Measurements from ENCODE around the gene TEC.
"Not testable (repeated sequence)": the region's sequence is repeated elsewhere in the genome, so short reads cannot be mapped to it uniquely, and the experiment has no call there.

The TEC gene

DNA sequence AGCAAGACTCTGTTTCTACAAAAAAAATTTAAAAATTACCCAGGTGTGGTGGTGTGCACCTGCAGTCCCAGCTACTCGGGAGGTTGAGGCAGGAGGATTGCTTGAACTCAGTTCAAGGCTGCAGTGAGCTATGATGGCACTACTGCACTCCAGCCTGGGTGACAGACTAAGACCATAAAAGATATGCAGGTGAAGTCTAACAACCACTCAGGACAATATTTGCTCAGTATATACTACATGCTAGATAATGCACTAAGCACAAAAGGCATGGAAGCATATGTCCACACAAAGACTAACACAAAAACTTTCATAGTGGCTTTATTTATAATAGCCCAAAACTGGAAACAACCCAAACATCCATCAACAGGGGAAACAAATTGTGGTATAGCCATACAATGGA is 77.9 kb downstream of the TEC start:
- H3K4me3 ChIP-seq (replicated peaks; ENCODE audit: low read depth, low read length) = no peak overlapping the region
- TF ChIP-seq, protein P1, sequence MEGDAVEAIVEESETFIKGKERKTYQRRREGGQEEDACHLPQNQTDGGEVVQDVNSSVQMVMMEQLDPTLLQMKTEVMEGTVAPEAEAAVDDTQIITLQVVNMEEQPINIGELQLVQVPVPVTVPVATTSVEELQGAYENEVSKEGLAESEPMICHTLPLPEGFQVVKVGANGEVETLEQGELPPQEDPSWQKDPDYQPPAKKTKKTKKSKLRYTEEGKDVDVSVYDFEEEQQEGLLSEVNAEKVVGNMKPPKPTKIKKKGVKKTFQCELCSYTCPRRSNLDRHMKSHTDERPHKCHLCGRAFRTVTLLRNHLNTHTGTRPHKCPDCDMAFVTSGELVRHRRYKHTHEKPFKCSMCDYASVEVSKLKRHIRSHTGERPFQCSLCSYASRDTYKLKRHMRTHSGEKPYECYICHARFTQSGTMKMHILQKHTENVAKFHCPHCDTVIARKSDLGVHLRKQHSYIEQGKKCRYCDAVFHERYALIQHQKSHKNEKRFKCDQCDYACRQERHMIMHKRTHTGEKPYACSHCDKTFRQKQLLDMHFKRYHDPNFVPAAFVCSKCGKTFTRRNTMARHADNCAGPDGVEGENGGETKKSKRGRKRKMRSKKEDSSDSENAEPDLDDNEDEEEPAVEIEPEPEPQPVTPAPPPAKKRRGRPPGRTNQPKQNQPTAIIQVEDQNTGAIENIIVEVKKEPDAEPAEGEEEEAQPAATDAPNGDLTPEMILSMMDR (IDR thresholded peaks at IDR 0.05; ENCODE audit: low read length, missing control alignments) = no peak
- no peak for DNase-seq (ENCODE audit: low read depth)

GRCh38 chr4:48190839-48191238 is 78.8 kb downstream of the TEC start:
- DNase-seq (ENCODE audit: low read depth) = no peak

DNA sequence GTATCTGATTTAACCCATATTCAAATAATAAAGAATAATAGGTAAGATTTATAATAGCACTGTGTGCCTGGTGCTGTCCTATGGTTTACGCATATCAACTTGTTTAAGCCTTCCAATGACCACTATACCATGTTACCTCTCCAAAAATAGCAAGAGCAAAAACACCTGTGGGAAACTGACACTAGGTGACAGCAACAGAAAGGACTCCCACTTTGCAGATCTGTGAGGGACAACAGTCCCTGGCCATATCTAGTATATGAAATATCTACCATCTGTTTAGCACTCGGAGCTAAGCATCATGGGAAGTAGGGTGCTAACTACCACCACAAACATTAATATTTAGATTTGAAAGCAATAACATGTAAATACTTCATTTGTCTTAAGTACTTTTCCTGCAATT is 79.9 kb downstream of the TEC start:
- no peak for DNase-seq (ENCODE audit: low read depth)
- TF ChIP-seq, protein P1 (IDR thresholded peaks at IDR 0.05; ENCODE audit: low read length, missing control alignments) = no peak
- no peak overlapping the region for H3K4me3 ChIP-seq (replicated peaks; ENCODE audit: low read depth, low read length)

More at GRCh38 chr4:48190839-48191238, 78.8 kb downstream of the TEC start:
- no peak overlapping the region for H3K4me3 ChIP-seq (replicated peaks; ENCODE audit: low read depth, low read length)
- TF ChIP-seq, protein P1 (IDR thresholded peaks at IDR 0.05; ENCODE audit: low read length, missing control alignments) = no peak

DNA sequence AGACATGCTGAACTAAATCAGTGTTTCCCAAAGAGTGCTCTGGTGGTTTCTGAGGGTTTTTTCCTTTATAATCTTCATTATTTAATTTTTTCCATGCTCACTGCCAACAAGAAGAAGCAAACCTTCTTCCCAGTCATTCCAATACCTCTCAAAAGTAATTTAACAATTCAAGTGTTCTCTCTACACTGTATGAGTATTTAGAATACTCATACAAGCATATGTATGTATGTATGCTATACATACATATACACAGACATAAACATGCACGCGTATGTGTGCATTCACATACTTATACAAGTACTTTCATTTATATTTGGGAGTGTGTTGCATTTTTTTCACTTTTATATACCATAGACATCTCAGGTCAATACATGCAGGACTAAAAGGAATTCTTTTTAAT is 81.2 kb downstream of the TEC start:
- no peak for DNase-seq (ENCODE audit: low read depth)
- TF ChIP-seq, protein P1 (IDR thresholded peaks at IDR 0.05; ENCODE audit: low read length, missing control alignments) = no peak
- H3K4me3 ChIP-seq (replicated peaks; ENCODE audit: low read depth, low read length) = no peak overlapping the region

DNA sequence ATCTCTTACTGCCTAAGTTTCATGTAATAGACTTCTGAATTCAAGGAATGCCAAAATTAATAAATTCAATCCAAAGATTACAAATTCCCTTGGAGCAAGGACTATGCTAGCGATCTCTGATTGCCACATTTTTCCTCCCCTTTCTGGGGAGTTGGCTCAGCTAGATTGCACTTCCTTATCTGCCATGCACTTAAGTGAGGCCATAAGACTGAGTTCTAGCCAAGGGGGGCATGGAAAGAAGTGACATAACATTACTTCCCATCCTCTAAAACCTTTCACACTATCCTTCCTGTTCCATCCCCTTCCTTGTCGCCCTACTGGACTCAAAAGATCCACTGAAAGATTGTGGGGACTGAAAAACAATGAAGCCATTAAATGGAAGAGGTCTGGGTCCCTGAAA is 81.8 kb downstream of the TEC start:
- no peak for DNase-seq (ENCODE audit: low read depth)
- no peak overlapping the region for H3K4me3 ChIP-seq (replicated peaks; ENCODE audit: low read depth, low read length)
- TF ChIP-seq, protein P1 (IDR thresholded peaks at IDR 0.05; ENCODE audit: low read length, missing control alignments) = no peak

DNA sequence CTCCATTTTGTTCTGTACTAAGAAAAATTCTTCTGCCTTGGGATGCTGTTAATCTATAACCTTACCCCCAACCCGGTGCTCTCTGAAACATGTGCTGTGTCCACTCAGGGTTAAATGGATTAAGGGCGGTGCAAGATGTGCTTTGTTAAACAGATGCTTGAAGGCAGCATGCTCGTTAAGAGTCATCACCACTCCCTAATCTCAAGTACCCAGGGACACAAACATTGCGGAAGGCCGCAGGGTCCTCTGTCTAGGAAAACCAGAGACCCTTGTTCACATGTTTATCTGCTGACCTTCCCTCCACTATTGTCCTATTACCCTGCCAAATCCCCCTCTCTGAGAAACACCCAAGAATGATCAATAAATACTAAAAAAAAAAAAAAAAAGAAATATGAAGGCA is 82.6 kb downstream of the TEC start:
- not testable (repeated sequence) for H3K4me3 ChIP-seq (replicated peaks; ENCODE audit: low read depth, low read length); DNase-seq (ENCODE audit: low read depth)

- not testable (repeated sequence) for H3K4me3 ChIP-seq (replicated peaks; ENCODE audit: low read depth, low read length); DNase-seq (ENCODE audit: low read depth)
Observed at GRCh38 chr4:48186394-48186793, 83.2 kb downstream of the TEC start.

- H3K4me3 ChIP-seq (replicated peaks; ENCODE audit: low read depth, low read length) = no peak overlapping the region
- DNase-seq (ENCODE audit: low read depth) = no peak
- TF ChIP-seq, protein P1 (IDR thresholded peaks at IDR 0.05; ENCODE audit: low read length, missing control alignments) = no peak
Observed at GRCh38 chr4:48184882-48185281, 84.8 kb downstream of the TEC start.
